ENCODE data around the gene COL19A1.

- TF ChIP-seq, protein P1, sequence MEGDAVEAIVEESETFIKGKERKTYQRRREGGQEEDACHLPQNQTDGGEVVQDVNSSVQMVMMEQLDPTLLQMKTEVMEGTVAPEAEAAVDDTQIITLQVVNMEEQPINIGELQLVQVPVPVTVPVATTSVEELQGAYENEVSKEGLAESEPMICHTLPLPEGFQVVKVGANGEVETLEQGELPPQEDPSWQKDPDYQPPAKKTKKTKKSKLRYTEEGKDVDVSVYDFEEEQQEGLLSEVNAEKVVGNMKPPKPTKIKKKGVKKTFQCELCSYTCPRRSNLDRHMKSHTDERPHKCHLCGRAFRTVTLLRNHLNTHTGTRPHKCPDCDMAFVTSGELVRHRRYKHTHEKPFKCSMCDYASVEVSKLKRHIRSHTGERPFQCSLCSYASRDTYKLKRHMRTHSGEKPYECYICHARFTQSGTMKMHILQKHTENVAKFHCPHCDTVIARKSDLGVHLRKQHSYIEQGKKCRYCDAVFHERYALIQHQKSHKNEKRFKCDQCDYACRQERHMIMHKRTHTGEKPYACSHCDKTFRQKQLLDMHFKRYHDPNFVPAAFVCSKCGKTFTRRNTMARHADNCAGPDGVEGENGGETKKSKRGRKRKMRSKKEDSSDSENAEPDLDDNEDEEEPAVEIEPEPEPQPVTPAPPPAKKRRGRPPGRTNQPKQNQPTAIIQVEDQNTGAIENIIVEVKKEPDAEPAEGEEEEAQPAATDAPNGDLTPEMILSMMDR (conservative IDR thresholded peaks at IDR 0.05; ENCODE audit: low read length), result no peak
- TF ChIP-seq EZH2phosphoT487 (IDR thresholded peaks at IDR 0.05; ENCODE audit: borderline replicate concordance), result no peak
Measured at GRCh38 chr6:70172252-70172651, 305.9 kb downstream of the COL19A1 start.

Measured in Loucy (cell line).